ENCODE results near the gene IL16. TPM values are rescaled to one million over a fixed set of nuclear protein-coding genes. Genes with fewer than 3 reads are reported as not detected.
"Not testable (repeated sequence)": the region's sequence is repeated elsewhere in the genome, so short reads cannot be mapped to it uniquely, and the experiment has no call there.

Gene IL16
- total and polyA plus RNA-seq, 2 experiments from 2014 or later = not detected

DNA sequence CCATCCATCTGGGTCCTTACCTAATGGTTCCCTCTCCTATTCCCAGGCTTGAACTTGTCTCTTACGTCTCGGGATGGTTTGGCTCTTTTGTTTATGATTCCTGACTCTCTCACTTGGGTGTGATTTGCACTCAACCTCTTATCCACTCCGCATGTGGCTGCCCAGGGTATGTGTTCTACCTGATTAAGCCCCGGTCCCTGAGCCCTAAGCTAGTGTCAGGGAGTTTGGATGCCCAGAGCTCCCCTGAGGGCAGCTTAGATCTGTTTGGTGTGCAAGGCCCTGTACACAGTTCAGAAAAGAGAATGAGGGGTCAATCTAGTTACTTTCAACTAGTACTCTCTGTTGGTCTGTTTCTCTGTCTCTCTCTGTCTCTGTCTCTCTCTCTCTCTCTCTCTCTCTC is 143.2 kb downstream of the IL16 start:
- Histone ChIP-seq H3K4me3 (no peak overlapping the region), H3K9me3 (ENCODE audit: low read depth) (no peaks in the 10 kb centered on the region), H3K27me3 (no peaks in the 10 kb centered on the region), H3K36me3 (no peaks in the 10 kb centered on the region), H3K27ac (no peak overlapping the region), H3K4me1 (ENCODE audit: low read depth) (no peaks in the 10 kb centered on the region)
- no peak for DNase-seq (ENCODE audit: low read depth in 1 of 2, low spot score in 1 of 2)
- TF ChIP-seq, protein P1, sequence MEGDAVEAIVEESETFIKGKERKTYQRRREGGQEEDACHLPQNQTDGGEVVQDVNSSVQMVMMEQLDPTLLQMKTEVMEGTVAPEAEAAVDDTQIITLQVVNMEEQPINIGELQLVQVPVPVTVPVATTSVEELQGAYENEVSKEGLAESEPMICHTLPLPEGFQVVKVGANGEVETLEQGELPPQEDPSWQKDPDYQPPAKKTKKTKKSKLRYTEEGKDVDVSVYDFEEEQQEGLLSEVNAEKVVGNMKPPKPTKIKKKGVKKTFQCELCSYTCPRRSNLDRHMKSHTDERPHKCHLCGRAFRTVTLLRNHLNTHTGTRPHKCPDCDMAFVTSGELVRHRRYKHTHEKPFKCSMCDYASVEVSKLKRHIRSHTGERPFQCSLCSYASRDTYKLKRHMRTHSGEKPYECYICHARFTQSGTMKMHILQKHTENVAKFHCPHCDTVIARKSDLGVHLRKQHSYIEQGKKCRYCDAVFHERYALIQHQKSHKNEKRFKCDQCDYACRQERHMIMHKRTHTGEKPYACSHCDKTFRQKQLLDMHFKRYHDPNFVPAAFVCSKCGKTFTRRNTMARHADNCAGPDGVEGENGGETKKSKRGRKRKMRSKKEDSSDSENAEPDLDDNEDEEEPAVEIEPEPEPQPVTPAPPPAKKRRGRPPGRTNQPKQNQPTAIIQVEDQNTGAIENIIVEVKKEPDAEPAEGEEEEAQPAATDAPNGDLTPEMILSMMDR (IDR thresholded peaks at IDR 0.05; ENCODE audit: low read depth, low read length) = no peak

DNA sequence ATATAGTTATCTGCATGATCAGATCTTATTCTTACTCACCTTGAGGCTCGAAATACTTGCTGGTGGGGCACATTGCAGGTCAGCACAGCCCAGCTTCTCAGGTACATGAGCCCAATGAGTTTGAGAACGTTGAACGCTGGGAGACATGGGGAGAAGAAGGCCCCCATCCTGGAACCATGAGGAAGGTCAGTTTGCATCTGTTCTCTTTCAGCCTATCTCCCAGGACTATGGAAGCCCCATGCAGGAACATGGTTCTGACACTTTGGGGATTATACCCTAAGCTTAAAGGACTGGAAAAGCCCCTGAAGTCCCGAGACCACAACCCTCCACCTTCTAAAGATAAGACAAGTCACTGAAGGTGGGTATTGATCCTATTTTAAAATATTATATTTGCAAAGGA is 144.7 kb downstream of the IL16 start:
- Histone ChIP-seq H3K4me1 (ENCODE audit: low read depth) (no peaks in the 10 kb centered on the region), H3K9me3 (ENCODE audit: low read depth) (no peaks in the 10 kb centered on the region), H3K27ac (no peak overlapping the region), H3K4me3 (no peak overlapping the region), H3K36me3 (no peaks in the 10 kb centered on the region), H3K27me3 (no peaks in the 10 kb centered on the region)
- DNase-seq (ENCODE audit: low read depth in 1 of 2, low spot score in 1 of 2) = no peak
- TF ChIP-seq, protein P1 (IDR thresholded peaks at IDR 0.05; ENCODE audit: low read depth, low read length) = no peak

DNA sequence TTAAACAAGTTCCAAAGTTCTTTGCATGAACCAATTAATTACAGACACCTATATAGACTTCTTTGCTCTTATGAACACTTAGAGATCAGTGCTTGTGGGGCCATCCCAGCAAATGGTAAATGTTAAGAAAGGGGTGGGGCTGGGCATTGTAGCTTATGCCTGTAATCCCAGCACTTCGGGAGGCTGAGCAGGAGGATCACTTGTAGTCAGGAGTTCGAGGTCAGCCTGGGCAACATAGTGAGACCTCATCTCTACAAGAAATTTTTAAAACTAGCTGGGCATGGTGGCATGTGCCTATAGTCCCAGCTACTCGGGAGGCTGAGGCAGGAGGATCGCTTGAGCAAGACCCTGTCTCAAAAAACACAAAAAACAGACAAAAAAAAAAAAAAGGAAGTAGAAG is 146.7 kb downstream of the IL16 start:
- H3K4me1 ChIP-seq (ENCODE audit: low read depth) = no peaks in the 10 kb centered on the region
- H3K27ac ChIP-seq = no peak overlapping the region
- no peaks in the 10 kb centered on the region for H3K27me3 ChIP-seq
- DNase-seq (ENCODE audit: low read depth in 1 of 2, low spot score in 1 of 2) = no peak
- no peaks in the 10 kb centered on the region for H3K9me3 ChIP-seq (ENCODE audit: low read depth)
- H3K36me3 ChIP-seq = no peaks in the 10 kb centered on the region
- no peak overlapping the region for H3K4me3 ChIP-seq
- TF ChIP-seq, protein P1 (IDR thresholded peaks at IDR 0.05; ENCODE audit: low read depth, low read length) = no peak

DNA sequence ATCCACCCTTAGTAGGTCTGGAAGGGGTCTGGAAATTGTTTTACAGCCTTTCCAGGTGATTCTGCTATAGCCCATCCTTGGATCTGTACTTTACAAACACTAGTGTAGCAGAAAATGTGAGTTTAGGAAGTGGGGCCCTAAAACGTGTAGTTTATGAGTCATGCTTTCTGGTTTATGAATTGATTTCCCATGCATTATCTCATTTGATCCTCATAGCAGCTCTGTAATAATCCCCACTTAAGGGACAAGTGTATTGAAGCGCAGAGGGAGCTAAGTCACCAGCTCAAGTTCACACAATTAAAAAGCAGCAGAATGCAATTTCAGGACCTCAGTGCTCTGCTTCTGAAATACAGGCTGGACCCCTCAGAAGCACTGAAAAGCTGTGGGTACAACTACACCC is 149.9 kb downstream of the IL16 start:
- no peak for DNase-seq (ENCODE audit: low read depth in 1 of 2, low spot score in 1 of 2)

DNA sequence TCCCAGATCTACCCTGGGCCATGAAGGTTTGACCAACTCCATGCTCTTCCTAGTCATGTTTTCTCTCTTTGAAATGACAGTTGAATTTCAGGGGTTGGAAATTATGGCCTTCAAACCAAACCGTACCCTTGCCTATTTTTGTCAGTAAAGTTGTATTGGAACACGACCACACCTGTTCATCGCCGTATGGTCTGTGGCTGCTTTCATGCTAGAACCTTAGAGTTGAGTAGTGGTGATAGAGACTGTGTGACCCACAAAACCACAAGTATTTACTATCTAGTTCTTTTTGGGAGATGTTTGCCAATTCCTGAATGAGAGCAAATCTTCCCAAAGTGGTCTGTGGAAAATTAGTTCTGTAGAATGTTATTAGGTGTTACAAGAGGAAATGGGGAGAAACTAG is 151.2 kb downstream of the IL16 start:
- no peaks in the 10 kb centered on the region for H3K36me3 ChIP-seq
- no peak overlapping the region for H3K4me3 ChIP-seq
- no peak for DNase-seq (ENCODE audit: low read depth in 1 of 2, low spot score in 1 of 2)
- H3K27me3 ChIP-seq = no peaks in the 10 kb centered on the region
- H3K4me1 ChIP-seq (ENCODE audit: low read depth) = no peaks in the 10 kb centered on the region
- no peaks in the 10 kb centered on the region for H3K9me3 ChIP-seq (ENCODE audit: low read depth)
- no peak overlapping the region for H3K27ac ChIP-seq
- TF ChIP-seq, protein P1 (IDR thresholded peaks at IDR 0.05; ENCODE audit: low read depth, low read length) = no peak

More for the DNA sequence above, 149.9 kb downstream of the IL16 start:
- Histone ChIP-seq H3K4me1 (ENCODE audit: low read depth) (no peaks in the 10 kb centered on the region), H3K27ac (no peak overlapping the region), H3K9me3 (ENCODE audit: low read depth) (no peaks in the 10 kb centered on the region), H3K4me3 (no peak overlapping the region), H3K27me3 (no peaks in the 10 kb centered on the region), H3K36me3 (no peaks in the 10 kb centered on the region)
- TF ChIP-seq, protein P1 (IDR thresholded peaks at IDR 0.05; ENCODE audit: low read depth, low read length) = no peak

DNA sequence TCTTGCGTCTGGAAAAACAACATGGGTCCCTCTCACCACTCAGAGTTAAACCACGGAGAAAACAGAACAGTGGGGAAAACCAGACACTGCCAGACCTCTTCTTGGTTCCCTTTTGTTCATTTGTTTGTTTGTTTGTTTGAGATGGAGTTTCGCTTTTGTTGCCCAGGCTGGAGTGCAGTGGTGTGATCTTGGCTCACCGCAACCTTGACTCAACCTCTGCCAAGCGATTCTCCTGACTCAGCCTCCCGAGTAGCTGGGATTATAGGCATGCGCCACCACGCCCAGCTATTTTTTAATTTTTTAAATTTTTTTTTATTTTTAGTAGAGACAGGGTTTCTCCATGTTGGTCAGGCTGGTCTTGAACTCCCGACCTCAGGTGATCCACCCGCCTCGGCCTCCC is 152.0 kb downstream of the IL16 start:
- H3K4me3 ChIP-seq; H3K36me3 ChIP-seq; H3K4me1 ChIP-seq (ENCODE audit: low read depth); DNase-seq (ENCODE audit: low read depth in 1 of 2, low spot score in 1 of 2); H3K9me3 ChIP-seq (ENCODE audit: low read depth); H3K27me3 ChIP-seq; H3K27ac ChIP-seq: not testable (repeated sequence)

Measured in cardiac muscle cell (in vitro differentiated cells and primary cell).